ENCODE results near the gene SP3. TPM values are rescaled to one million over a fixed set of nuclear protein-coding genes. Genes with fewer than 3 reads are reported as not detected.

Gene SP3
- total RNA-seq, 1 donor from 2014 or later: 72.3 TPM

- DNase-seq (ENCODE audit: low spot score): no peak
Observed at GRCh38 chr2:173997269-173997668, 32.1 kb upstream of the SP3 start.

- DNase-seq (ENCODE audit: low spot score): no peak
Observed at GRCh38 chr2:173996766-173997165, 31.6 kb upstream of the SP3 start.

- no peak for DNase-seq (ENCODE audit: low spot score)
Observed at GRCh38 chr2:173993459-173993858, 28.3 kb upstream of the SP3 start.

- DNase-seq (ENCODE audit: low spot score): no peak
Observed at GRCh38 chr2:173991856-173992588, 26.8 kb upstream of the SP3 start.

- DNase-seq (ENCODE audit: low spot score): no peak
Observed at GRCh38 chr2:173990970-173991819, 26.0 kb upstream of the SP3 start.

GRCh38 chr2:173990245-173990644 is 25.1 kb upstream of the SP3 start:
- no peak for DNase-seq (ENCODE audit: low spot score)

GRCh38 chr2:173989884-173990215 is 24.7 kb upstream of the SP3 start:
- no peak for DNase-seq (ENCODE audit: low spot score)

- DNase-seq (ENCODE audit: low spot score): no peak
Observed at GRCh38 chr2:173989160-173989883, 24.1 kb upstream of the SP3 start.

GRCh38 chr2:173986805-173987204 is 21.6 kb upstream of the SP3 start:
- DNase-seq (ENCODE audit: low spot score): no peak

GRCh38 chr2:173985605-173985992 is 20.4 kb upstream of the SP3 start:
- no peak for DNase-seq (ENCODE audit: low spot score)

- DNase-seq (ENCODE audit: low spot score): no peak
Observed at GRCh38 chr2:173984866-173985604, 19.9 kb upstream of the SP3 start.

- no peak for DNase-seq (ENCODE audit: low spot score)
Observed at GRCh38 chr2:173983391-173983871, 18.3 kb upstream of the SP3 start.

- no peak for DNase-seq (ENCODE audit: low spot score)
Observed at GRCh38 chr2:173982918-173983317, 17.7 kb upstream of the SP3 start.

GRCh38 chr2:173982182-173982714 is 17.1 kb upstream of the SP3 start:
- DNase-seq (ENCODE audit: low spot score): no peak

GRCh38 chr2:173981520-173981919 is 16.3 kb upstream of the SP3 start:
- no peak for DNase-seq (ENCODE audit: low spot score)

- no peak for DNase-seq (ENCODE audit: low spot score)
Observed at GRCh38 chr2:173979751-173980351, 14.7 kb upstream of the SP3 start.

- no peak for DNase-seq (ENCODE audit: low spot score)
Observed at GRCh38 chr2:173978447-173978846, 13.3 kb upstream of the SP3 start.

GRCh38 chr2:173972636-173973035 is 7.5 kb upstream of the SP3 start:
- no peak for DNase-seq (ENCODE audit: low spot score)

- no peak for DNase-seq (ENCODE audit: low spot score)
Observed at GRCh38 chr2:173972165-173972564, 7.0 kb upstream of the SP3 start.

- no peak for DNase-seq (ENCODE audit: low spot score)
Observed at GRCh38 chr2:173970516-173970924, 5.3 kb upstream of the SP3 start.

GRCh38 chr2:173969886-173970285 is 4.7 kb upstream of the SP3 start:
- no peak for DNase-seq (ENCODE audit: low spot score)

All from mesenteric fat pad (tissue), 1 donor.